OCI-LY1 (cell line): Measurements from ENCODE around the gene TEX55.

Experiments used
- H2AFZ ChIP-seq: fragments of 200-600 bp; sonication (generic), shearing (Covaris generic); 2 replicates; pipeline ENCODE4 v1.6.0; 2014; ENCODE audit warnings: antibody characterized with exemption, mild to moderate bottlenecking, low read length
- H3F3A ChIP-seq: fragments of 200-600 bp; sonication (generic), shearing (Covaris generic); 2 replicates; pipeline ENCODE4 v1.6.0; 2014; ENCODE audit warnings: mild to moderate bottlenecking, antibody characterized with exemption, low read length, moderate library complexity; ENCODE audit not compliant: insufficient read depth
- H3K27ac ChIP-seq: fragments of 200-600 bp; sonication (generic); 2 replicates; pipeline ENCODE4 v1.5.1; 2014; ENCODE audit warnings: low read length, mixed run types, mild to moderate bottlenecking, low read depth; ENCODE audit not compliant: poor library complexity, severe bottlenecking
- H3K27me3 ChIP-seq: fragments of 200-600 bp; sonication (generic); 2 replicates; pipeline ENCODE4 v1.6.0; 2014; ENCODE audit warnings: antibody characterized with exemption, mild to moderate bottlenecking, low read length, moderate library complexity; ENCODE audit not compliant: insufficient read depth
- H3K36me3 ChIP-seq: fragments of 200-600 bp; sonication (generic); 2 replicates; pipeline ENCODE4 v1.6.1; 2014; ENCODE audit warnings: mild to moderate bottlenecking, antibody characterized with exemption, low read length, moderate library complexity, mixed read lengths; ENCODE audit not compliant: insufficient read depth
- H3K4me1 ChIP-seq: fragments of 200-600 bp; sonication (generic); 2 replicates; pipeline ENCODE4 v1.5.1; 2014; ENCODE audit warnings: mild to moderate bottlenecking, low read length, moderate library complexity; ENCODE audit not compliant: insufficient read depth, severe bottlenecking
- H3K4me2 ChIP-seq: fragments of 200-600 bp; sonication (generic), shearing (Covaris generic); 2 replicates; pipeline ENCODE4 v1.6.1; 2014; ENCODE audit warnings: low read length
- H3K4me3 ChIP-seq: fragments of 200-600 bp; sonication (generic); 2 replicates; pipeline ENCODE4 v1.5.1; 2014; ENCODE audit warnings: low read length, low read depth, mild to moderate bottlenecking, mixed read lengths; ENCODE audit not compliant: poor library complexity, severe bottlenecking
- H3K79me2 ChIP-seq: fragments of 200-600 bp; shearing (Covaris generic); 2 replicates; pipeline ENCODE4 v1.6.1; 2016; ENCODE audit warnings: mixed run types, low read length, mixed read lengths; ENCODE audit not compliant: insufficient read depth
- H3K9ac ChIP-seq: fragments of 200-600 bp; sonication (generic), shearing (Covaris generic); 2 replicates; pipeline ENCODE4 v1.6.1; 2014; ENCODE audit warnings: mild to moderate bottlenecking, low read length, mixed read lengths
- H3K9me2 ChIP-seq: fragments of 200-600 bp; sonication (generic), shearing (Covaris generic); 2 replicates; pipeline ENCODE4 v1.6.1; 2014; ENCODE audit warnings: low read depth, mild to moderate bottlenecking, low read length, mixed read lengths
- H3K9me3 ChIP-seq: fragments of 200-600 bp; shearing (Covaris generic); 2 replicates; pipeline ENCODE4 v1.6.1; 2014; ENCODE audit warnings: low read length, mixed read lengths
- H4K20me1 ChIP-seq: fragments of 200-600 bp; sonication (generic), shearing (Covaris generic); 2 replicates; pipeline ENCODE4 v1.6.0; 2016; ENCODE audit warnings: mild to moderate bottlenecking, low read length; ENCODE audit not compliant: insufficient read depth
- CTCF ChIP-seq: fragments of 200-600 bp; sonication (generic), shearing (Covaris generic); IDR thresholded peaks from 2 replicates; pipeline ENCODE4 v1.5.1; 2017; ENCODE audit warnings: mild to moderate bottlenecking, antibody characterized with exemption, low read length, moderate library complexity, mixed read lengths
- EZH2 ChIP-seq: fragments of 200-600 bp; sonication (generic), shearing (Covaris generic); IDR thresholded peaks from 2 replicates; pipeline ENCODE4 v1.8.0; 2017; ENCODE audit warnings: borderline replicate concordance, mixed run types, mild to moderate bottlenecking, antibody characterized with exemption, low read length, moderate library complexity, mixed read lengths

The TEX55 gene

GRCh38 chr3:119173325-119173724 lies 27.4 kb downstream of the TEX55 start, which contains the start of gene UPK1B:
UPK1B (plus strand) TSS chr3:119173598; CDS start chr3:119186742, 13,144 bp downstream.
- no peak for TF ChIP-seq CTCF
- no peak for TF ChIP-seq EZH2
- Histone ChIP-seq H3K9me2 (no peaks in the 10 kb centered on the region), H3K9me3 (no peaks in the 10 kb centered on the region), H3K27ac (no peak within 1 kb of the TSS), H3K4me1 (no peaks in the 10 kb centered on the region), H3F3A (no peaks in the 10 kb centered on the region), H3K27me3 (no peaks in the 10 kb centered on the region), H3K4me3 (no peak within 1 kb of the TSS), H3K4me2 (no peak within 1 kb of the TSS), H2AFZ (no peak within 1 kb of the TSS), H3K9ac (no peak within 1 kb of the TSS), H3K79me2 (no peaks in the 10 kb centered on the region), H4K20me1 (no peaks in the 10 kb centered on the region), H3K36me3 (no peaks in the 10 kb centered on the region)

GRCh38 chr3:119175872-119176756 lies 30.1 kb downstream of the TEX55 start:
- no peak overlapping the region for H3K9ac ChIP-seq
- no peak overlapping the region for H3K4me3 ChIP-seq
- no peaks in the 10 kb centered on the region for H3K36me3 ChIP-seq
- H2AFZ ChIP-seq: no peak overlapping the region
- no peaks in the 10 kb centered on the region for H3K4me1 ChIP-seq
- TF ChIP-seq EZH2 (no peak), CTCF (no peak)
- H3K79me2 ChIP-seq: no peaks in the 10 kb centered on the region
- H3K27ac ChIP-seq: no peak overlapping the region
- no peaks in the 10 kb centered on the region for H3K9me3 ChIP-seq
- H3K4me2 ChIP-seq: no peak overlapping the region
- H3F3A ChIP-seq: no peaks in the 10 kb centered on the region
- no peaks in the 10 kb centered on the region for H3K9me2 ChIP-seq
- H4K20me1 ChIP-seq: no peaks in the 10 kb centered on the region
- H3K27me3 ChIP-seq: no peaks in the 10 kb centered on the region

GRCh38 chr3:119176778-119177177 lies 30.8 kb downstream of the TEX55 start:
- no peaks in the 10 kb centered on the region for H3K9me3 ChIP-seq
- no peaks in the 10 kb centered on the region for H4K20me1 ChIP-seq
- H3K4me2 ChIP-seq: no peak overlapping the region
- H3K27ac ChIP-seq: no peak overlapping the region
- no peaks in the 10 kb centered on the region for H3K4me1 ChIP-seq
- H3K9ac ChIP-seq: no peak overlapping the region
- no peaks in the 10 kb centered on the region for H3K27me3 ChIP-seq
- H3K9me2 ChIP-seq: no peaks in the 10 kb centered on the region
- no peaks in the 10 kb centered on the region for H3K79me2 ChIP-seq
- no peaks in the 10 kb centered on the region for H3F3A ChIP-seq
- no peak overlapping the region for H2AFZ ChIP-seq
- no peak overlapping the region for H3K4me3 ChIP-seq
- TF ChIP-seq EZH2 (no peak), CTCF (no peak)
- H3K36me3 ChIP-seq: no peaks in the 10 kb centered on the region
